ENCODE results near the gene RER1.

RER1 gene

DNA sequence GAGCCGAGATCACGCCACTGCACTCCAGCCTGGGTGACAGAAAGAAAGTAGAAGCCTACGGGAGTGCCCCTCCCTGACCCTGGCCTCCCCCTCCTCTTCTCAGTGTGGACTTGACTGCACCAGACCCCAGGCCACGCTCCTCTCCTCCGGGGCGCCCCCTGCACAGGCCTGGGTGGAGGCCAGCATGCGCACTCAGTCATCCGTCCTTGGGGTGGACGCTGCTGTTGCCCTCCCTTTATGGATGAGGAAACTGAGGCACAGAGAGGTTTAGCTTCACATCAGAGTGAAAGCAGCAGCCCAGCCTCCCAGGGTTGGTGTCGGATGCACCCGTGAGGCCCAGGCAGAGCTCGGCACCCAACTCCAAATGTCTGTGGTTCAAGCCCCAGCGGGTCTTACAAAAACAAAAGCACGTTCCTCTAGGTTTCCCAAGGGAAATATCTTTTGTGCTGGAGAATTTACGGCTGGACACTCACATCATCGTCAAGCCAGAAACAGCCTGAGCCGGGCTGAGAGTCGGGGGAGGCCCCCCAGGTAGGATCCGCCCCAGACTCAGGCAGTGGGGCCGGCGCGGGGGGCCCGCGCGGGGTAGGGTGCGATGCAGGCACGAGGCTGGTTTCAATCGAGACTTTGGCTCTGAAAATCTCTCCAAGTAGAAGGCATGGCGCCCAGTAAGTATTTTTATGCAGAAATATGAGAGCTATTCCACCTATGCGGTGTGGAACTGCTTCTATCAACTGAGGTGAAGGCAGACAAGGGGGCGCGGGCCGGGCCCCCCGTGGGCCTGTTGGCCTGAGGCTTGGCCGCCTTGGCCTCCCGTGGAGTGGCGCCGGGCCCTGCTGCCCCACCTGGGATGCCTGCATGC lies 36.9 kb upstream of the RER1 start:
- DNase-seq, result no peak

DNA sequence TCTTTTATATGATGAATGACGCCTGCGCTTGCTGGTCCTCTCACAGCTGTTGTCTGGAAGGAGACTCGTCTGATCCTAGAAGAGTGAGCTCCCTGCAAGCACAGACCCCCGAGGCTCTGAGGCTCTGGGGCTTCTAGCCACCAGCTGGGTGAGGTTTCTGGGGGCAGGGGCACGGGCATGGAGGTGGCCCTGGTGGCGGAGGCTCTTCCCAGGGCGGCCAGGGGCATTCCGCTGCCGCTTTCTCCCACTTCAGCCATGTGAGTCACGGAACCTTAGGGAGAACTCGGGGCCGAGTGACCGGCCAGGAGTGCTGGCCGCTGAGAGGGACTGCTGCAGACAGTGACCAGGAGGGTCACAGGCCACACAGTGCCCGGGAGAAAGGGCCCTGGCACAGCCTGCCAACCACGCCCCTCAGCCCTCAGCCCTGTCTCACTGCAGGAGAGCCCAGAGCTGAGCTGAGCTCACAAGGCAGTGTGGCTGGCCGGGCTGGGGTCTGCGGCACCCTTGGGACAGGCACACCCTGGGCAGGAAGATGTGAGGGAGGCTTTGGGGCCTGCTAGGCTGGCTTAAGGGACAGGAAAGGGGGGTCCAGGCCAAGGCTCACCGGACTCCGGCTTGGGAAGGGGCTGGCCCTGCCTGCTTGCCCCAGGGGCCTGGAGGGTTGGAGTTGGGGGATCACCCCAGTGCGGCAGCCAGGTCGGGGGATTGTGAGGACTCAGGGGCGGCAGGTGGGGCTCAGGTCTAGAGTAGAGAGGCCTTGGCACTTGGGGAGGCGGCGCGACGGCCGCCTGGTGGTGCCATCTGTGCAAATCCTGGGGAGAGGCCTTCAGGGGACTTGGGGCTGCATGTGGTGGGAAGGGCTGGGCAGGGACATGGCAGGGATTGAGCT lies 36.0 kb upstream of the RER1 start:
- no peak for DNase-seq

DNA sequence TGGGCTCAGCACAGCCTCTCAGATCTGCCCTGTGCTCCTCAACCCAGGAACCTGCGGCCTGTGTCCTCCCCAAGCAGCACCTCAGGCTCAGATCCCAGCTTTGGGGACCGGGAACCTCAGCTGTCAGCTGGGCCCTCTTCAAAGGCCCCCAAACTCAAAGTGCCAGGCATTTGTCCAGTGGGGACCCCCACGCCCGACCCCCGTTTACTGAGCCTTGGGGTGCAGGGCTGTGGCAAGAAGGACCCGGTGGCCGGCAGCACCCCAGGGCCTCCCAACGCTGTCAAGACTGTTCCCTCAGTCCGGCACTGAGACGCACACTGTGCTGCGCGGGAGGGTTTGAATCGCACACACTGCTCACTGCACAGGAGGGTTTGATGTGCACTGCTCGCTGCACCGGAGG lies 35.2 kb upstream of the RER1 start:
- no peak for DNase-seq

DNA sequence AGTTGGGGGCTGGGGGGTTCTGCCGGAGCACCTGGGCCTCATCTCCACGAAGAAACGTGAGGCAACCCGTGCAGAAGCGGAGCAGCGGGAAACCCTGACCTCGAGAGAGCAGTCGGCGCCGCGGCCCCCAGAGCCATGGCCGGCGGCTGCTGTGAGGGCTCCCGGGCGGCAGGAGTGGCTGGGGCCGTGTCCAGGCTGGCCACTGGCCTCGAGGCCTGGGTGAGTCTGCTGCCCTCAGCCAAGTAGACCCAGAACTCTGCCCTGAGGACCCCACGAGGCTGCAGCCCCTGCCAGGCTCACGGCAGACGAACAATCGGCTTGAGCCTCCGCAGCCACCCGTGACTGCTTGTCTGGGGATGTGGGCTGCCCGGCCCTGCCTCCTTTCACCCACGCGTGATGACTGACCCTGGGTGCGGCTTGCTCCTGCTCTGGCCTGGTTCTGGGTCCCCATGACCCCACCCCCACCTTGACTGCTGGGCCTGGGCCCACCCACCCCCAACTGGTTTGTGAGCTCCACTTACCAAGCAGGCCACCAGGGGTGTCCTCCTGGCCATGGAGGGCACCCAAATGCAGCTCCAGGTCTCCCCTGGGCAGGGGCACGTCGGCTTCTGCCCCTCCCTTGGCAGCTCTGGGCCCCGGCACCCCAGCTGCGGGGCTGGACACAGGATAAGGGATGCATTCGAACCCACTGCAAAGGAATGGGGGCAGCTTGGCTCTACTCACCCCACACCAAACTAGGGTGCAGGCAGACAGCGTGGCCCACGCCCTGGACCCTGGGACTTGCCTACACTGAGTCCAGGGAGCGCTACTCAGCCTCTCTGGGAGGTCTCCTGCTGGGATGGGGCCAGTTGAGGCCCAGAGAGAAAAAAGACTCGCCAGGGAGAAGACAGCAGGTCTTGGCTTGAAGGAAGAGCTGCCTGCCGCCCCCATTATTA lies 34.5 kb upstream of the RER1 start:
- no peak for DNase-seq

DNA sequence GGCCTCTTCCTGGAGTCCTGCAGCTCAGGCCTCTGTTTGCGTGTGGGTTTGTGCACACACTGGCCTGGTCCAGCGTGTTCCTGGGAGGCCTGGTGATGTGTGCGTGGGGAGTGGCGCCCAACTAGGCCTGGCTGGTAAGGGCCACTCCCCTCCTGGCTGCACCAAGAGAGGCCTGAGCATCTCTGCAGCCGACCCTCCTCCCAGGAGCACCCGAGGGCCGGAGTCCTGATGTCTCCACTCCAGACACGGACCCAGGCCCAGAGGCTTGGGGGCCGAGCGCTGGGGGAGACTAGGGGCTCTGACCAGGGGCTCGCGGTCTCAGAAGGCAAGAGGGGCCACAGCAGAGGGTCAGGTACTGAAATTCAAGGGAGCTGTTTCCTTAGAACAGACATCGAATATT lies 33.6 kb upstream of the RER1 start:
- no peak for DNase-seq

DNA sequence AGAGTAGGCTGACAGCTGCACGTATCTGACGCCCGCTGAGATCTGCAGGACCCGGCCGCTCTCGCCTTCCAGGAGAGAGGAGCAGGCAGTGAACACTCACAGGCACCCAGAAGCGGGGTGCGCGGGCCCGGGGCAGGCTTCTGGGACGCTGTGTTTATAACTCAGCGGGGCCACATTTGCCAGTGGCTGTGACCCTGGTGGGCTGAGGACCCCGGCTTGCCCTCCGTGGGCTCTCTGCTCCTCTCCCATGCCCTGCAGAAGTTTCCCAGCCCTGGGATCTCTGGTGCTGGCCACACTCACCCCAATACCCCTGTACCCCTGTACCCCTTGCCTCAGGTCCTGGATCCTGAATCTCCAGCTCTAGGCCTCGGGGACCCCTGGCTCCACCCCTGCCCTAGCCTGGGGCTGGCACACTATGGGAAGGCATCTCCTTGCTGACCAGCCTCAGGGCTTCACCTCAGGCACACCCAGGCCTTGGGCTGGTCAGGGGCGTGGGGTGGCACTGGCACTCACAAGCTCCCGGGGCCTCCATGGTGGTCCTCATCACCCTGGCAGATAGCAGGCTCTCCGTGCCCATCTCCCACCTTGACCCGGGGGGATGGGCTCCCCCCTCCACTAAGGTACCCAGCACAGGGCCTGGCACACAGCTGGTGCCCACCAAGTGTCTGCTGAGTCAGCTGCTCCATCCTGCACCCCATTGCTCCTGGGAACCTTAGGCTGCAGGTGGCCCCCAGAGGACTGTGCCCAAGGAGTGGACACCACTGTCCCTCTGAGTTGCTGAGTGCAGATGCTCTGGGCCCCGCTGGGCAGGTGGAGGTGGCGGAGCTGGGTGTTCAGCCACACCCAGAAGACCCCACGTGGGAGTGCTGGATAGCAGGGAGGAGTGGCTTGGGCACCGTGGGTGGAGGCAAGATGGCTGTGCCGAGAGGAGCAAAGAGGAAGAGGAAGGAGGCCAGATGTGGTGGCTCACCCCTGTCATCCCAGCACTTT lies 32.7 kb upstream of the RER1 start:
- DNase-seq, result no peak

DNA sequence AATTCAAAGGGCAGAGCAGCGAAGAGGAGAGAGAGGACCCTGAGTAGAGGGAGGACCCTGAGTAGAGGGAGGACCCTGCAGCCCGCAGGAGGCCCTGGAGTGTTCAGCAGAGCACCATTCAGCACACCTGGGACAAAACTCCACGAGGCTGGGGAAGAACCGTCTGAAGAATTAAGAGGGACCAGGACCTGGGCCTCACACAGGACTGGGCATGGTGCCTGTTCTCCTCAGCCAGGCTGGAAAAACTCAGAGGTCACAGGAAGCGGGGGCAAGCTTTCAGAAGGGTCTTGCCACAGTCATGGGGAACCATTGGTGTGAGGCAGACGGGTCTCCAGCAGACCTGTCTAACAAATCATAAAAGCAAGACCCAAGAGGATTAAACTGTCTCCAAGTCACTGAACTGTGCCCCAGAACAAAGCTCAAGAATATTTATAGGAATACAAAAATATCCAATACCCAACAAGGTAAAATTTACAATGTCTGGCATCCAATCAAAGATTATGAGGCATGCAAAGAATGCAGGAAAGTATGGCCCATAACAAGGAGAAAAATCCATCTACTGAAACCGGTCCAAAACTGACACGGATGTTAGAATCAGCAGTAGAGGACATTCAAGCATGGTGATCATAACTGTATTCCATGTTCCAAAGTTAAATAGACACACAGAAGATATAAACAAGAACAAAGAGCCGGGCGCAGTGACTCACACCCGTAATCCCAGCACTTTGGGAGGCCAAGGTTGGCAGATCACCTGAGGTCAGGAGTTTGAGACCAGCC lies 30.9 kb upstream of the RER1 start:
- DNase-seq, result no peak

DNA sequence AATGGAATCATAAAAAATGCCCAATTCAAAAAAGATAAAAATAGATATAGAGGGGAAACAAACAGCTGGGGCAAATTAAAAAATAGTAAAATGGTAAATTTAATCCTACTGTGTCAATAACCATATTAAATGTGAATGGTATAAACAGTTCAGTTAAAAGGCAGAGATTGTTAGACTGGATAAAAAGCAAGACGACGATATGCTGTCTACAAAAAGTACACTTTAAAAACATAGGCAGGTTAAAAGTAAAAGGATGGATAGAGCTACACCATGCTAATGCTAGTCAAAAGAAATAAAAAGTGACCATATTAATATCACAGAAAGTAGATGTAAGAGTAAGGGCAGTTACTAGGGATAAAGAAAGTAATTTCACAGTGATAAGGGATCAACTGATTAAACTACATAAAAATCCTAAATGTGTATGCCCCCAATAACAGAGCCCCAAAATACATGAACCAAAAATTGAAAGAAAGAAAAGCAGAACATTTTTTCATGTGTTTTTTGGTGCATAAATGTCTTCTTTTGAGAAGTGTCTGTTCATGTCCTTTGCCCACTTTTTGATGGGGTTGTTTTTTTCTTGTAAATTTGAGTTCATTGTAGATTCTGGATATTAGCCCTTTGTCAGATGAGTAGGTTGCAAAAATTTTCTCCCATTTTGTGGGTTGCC lies 27.7 kb upstream of the RER1 start:
- no peak for DNase-seq

DNA sequence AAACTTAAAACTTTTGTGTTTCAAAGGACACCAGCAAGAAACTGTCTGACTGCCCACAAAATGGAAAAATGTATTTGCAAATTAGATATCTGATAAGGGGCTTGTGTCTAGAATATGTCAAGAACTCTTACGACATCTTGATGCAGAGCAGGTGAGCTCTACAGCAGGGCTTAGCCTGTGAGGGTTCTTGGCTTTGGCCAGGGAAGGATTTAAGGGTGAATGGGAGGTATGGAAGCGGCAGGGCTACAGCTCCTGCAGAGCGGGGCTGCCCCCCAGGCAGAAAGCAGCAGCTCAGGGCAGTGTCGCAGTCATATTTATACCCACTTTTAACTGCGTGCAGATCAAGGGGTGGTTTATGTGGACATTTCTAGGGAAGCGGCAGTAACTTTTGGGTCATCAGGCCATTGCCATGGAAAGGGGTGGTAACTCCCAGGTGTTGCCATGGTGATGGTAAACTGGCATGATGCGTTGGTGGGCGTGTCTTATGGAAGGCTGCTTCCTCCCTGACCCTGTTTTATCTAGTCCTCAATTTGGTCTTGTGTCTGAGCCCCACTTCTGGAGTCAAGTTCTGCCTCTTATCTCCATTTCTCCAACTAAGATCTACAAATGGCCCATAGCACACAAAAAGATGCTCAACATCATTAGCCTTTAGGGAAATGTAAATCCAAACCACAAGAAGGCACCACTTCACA lies 23.4 kb upstream of the RER1 start:
- no peak for DNase-seq

DNA sequence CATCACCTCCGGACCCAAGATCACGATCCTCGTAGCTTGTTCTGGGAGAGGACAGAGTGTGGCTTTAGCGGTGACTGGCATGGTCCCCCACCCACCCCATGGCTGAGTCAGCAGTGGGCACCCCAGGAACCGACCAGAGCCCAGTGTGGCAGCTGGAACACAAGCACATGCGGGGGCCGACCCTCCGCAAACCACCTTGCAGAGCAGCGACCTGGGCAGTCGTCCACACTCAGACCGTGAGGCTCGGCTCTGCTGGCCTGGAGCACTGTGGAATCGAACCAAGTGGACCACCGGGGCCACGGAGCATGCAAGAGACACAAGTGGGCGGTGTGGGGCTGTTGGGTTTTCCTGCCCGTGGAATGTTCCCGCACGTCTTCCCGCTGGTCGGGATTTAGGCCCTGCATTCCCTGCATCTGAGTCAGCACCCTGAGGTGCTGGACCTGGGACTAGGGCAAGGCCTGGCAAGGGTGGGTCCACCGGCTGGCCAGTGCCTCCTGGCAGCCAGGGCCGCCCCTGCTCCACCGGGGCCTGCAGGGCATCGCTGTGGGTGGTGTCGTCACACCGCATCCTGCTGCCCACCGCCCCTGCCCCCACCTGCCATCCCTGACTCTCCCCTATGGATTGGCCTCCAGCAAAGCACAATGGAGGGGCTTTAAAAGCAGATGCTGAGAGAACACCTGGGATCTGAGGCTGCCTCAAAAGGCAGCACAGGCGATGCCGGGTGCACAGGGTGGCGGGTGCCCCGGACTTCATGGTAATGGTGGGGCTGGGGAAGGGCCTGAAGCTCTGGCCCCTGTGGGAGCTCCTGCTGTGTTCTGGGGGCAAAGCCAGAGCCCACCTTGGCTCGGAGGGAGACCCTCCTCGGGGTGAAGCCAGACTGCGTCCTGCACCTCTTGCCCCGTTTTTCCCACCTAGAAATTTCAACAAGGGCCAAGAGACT lies 18.8 kb upstream of the RER1 start:
- no peak for DNase-seq

DNA sequence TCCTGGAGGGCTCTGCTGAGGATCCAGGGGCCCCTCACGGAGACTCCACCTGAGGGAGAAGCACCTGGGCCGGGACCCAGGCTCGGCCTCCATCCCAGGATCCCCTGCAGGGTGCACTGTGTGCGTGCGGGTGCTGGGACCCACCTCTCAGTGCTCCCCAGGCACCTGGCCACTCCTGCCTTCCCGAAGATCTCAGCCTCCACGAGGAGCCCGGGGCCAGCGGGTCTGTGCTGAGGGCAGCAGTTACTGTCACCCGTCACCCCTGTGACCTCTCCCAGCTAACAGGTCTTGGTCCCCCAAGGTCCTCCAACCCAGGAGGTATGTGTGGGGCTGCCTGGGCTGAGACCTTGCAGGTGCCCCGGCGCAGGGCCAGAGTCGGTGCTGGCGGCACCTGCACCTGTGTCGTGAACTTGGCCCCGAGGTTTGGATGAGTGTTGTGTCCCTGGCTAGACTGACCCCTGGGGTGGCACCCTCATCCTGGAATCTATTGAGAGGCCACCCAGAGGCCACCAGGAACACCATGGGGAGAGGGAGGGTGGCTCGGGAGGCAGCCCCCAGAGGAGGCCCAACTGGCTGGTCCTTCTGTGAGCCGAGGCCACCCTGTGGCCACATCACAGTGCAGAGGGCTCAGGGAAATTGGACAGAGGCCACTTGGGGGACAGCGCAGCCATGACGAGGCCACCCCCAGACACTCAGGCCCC lies 17.9 kb upstream of the RER1 start:
- no peak for DNase-seq

DNA sequence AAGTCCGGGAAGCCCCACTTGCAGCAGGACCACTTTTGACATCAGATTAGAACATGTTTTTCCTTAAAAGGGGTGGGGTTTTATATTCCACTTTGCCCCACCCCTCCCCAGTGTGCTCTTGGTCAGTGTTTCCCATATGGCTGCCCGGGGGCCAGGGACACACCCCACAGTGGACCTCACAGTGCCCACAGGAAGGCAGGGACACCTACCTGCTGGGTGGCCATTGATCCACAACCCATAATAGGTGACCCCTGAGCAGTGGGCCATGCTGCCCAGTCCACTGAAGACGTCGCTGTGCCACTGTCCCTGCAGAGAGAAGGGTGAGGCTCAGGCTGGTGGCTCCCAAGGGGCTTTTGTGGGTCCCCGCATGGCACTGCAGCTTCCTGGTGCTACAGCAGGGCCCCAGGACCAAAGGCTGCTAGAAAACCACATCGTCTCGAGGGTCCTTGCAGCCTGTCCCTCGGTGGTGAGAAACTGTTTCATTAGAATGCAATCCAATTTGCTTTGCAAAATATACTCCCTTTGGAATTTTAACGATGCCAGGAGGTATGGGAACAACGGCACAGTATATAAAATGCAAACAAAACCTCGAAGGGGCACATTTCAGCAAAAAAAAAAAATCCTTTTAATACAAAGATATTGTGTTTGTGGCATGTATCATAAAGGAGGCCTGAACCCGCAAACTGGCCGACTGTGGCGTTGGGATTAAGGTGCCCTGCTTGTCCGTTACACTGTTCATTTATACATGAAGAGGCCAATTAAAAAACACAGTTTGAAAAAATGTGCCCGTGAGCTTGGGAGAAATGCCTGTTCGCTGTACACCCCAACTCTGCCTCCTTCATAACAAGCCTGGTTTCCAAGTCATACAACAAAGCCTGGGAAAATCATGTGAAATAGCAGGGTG lies 17.1 kb upstream of the RER1 start:
- no peak for DNase-seq

DNA sequence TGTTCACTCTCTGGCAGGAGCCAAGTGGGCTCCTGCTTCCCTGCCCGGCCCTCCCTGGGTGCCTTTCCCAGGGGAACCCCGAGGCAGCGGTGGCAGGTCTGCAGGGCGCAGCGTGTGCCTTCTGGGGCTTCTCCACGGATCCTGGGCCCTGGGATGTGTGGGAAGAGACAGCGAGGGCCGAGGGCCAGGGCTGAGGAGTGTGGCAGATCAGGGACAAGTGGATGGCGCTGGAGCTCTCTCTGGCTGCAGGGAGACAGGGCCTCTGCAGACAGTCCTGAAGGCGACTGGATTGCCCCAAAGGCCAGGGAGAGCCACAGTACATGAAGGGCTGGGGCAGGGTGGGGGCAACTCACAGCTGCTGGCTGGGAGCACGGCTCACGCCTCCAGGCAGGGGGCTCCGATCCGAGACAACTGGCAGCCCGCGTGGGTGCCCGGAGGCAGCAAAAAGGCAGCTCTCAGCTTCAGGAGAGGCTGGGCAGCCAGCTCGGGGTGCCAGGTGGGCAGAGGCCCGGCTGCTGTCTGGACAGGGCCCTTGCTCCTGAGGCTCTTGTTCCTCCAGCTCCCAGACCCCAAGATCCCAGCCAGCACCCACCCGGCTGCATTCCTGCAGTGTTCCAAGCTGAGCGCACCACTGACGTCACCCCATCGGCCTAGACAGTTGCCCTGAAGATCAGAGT lies 16.3 kb upstream of the RER1 start:
- no peak for DNase-seq

DNA sequence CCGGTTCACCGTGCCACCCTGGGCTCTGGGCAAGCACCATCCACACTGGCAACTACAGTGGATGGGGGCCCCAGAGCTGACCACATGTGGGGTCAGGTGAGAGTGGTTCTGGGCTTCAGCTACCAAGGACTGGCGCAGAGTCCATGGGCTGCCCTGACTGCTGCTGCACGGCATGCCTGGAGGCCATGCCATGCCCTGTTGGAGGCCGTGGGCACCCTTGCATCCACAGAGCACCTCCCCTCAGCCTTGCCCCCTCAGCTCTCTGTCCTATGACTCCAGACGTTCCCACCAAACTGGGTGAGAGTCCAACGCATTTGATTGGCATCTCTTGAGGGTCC lies 15.7 kb upstream of the RER1 start:
- no peak for DNase-seq

DNA sequence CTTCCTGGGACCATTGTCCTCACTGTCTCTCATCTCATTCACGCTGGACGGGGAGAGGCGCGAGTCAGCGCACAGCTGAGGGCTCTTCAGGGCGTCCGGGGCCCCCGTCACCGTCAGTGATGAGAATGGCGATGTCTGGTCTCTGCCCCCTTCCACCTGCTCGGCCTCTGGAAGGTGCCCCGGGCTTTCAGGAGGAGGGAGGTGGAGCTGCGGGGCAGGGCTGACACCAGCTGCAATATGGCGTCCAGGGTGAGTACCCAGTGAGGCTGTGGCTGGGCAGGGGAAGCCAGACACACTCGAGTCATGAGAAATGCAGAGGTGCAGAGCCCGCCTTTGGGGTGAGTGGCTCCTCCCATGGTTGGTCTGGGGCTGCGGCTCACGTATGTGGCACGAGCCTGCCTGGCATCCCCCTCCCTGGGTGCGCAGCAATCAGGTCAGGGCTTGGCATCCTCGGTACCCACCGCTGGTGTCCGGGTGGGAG lies 15.3 kb upstream of the RER1 start:
- no peak for DNase-seq
